NT2/D1 (cell line): ENCODE measurements around the gene KSR1.

Source experiments
- DNase-seq: peaks from one replicate; pipeline ENCODE4 v3.0.0-alpha.2; 2011; ENCODE audit warnings: low read depth, low spot score
- H3K27me3 ChIP-seq: 2 replicates; pipeline ENCODE4 v1.6.0; 2011; ENCODE audit warnings: mild to moderate bottlenecking; ENCODE audit not compliant: insufficient read length, insufficient read depth
- H3K36me3 ChIP-seq: 2 replicates; pipeline ENCODE4 v1.6.1; 2011; ENCODE audit warnings: mild to moderate bottlenecking, low read length, mixed read lengths; ENCODE audit not compliant: insufficient read depth, insufficient read length
- H3K4me1 ChIP-seq: 2 replicates; pipeline ENCODE4 v1.5.1; 2011; ENCODE audit not compliant: insufficient read depth, insufficient read length
- H3K4me3 ChIP-seq: 2 replicates; pipeline ENCODE4 v1.5.1; 2011; ENCODE audit warnings: low read depth; ENCODE audit not compliant: insufficient read length
- H3K9ac ChIP-seq: 2 replicates; pipeline ENCODE4 v1.6.0; 2011; ENCODE audit warnings: low read depth; ENCODE audit not compliant: insufficient read length
- H3K9me3 ChIP-seq: 2 replicates; pipeline ENCODE4 v1.5.1; 2011; ENCODE audit warnings: mild to moderate bottlenecking, low read length; ENCODE audit not compliant: insufficient read depth
- SUZ12 ChIP-seq: IDR thresholded peaks from 2 replicates; pipeline ENCODE4 v1.6.1; 2011; ENCODE audit not compliant: insufficient read length, insufficient read depth; ENCODE audit errors: extremely low read depth
- YY1 ChIP-seq: IDR thresholded peaks from 2 replicates; pipeline ENCODE4 v1.6.1; 2011; ENCODE audit not compliant: insufficient read length, insufficient read depth
- ZNF274 ChIP-seq: IDR thresholded peaks from 2 replicates; pipeline ENCODE4 v1.6.1; 2011; ENCODE audit warnings: mild to moderate bottlenecking, low read depth, low read length

Gene KSR1

GRCh38 chr17:27450416-27450815 is 5.8 kb upstream of the KSR1 start:
- no peak overlapping the region for H3K4me3 ChIP-seq
- no peaks in the 10 kb centered on the region for H3K9me3 ChIP-seq
- no peak for TF ChIP-seq SUZ12
- TF ChIP-seq ZNF274, result no peak
- no peak for TF ChIP-seq YY1
- no peak for DNase-seq
- H3K9ac ChIP-seq, result no peak overlapping the region
- peaks cover 12% of the 10 kb centered on the region for H3K27me3 ChIP-seq
- no peaks in the 10 kb centered on the region for H3K36me3 ChIP-seq
- no peaks in the 10 kb centered on the region for H3K4me1 ChIP-seq

- peaks cover 15% of the 10 kb centered on the region for H3K27me3 ChIP-seq
- H3K4me1 ChIP-seq, result no peaks in the 10 kb centered on the region
- no peaks in the 10 kb centered on the region for H3K9me3 ChIP-seq
- TF ChIP-seq SUZ12 (no peak), YY1 (no peak), ZNF274 (no peak)
- no peaks in the 10 kb centered on the region for H3K36me3 ChIP-seq
- no peak overlapping the region for H3K4me3 ChIP-seq
- H3K9ac ChIP-seq, result no peak overlapping the region
- no peak for DNase-seq
Observed at GRCh38 chr17:27451906-27452305, 4.3 kb upstream of the KSR1 start.

- no peaks in the 10 kb centered on the region for H3K4me1 ChIP-seq
- no peak for DNase-seq
- no peaks in the 10 kb centered on the region for H3K9me3 ChIP-seq
- H3K9ac ChIP-seq, result no peak overlapping the region
- H3K36me3 ChIP-seq, result no peaks in the 10 kb centered on the region
- TF ChIP-seq ZNF274, result no peak
- TF ChIP-seq SUZ12, result no peak
- no peak for TF ChIP-seq YY1
- no peak overlapping the region for H3K4me3 ChIP-seq
- H3K27me3 ChIP-seq, result peaks cover 24% of the 10 kb centered on the region
Observed at GRCh38 chr17:27452828-27453227, 3.4 kb upstream of the KSR1 start.

GRCh38 chr17:27453471-27453870 is 2.8 kb upstream of the KSR1 start:
- Histone ChIP-seq H3K4me1 (peaks cover 3% of the 10 kb centered on the region), H3K27me3 (peaks cover 25% of the 10 kb centered on the region), H3K4me3 (no peak overlapping the region), H3K36me3 (no peaks in the 10 kb centered on the region), H3K9me3 (no peaks in the 10 kb centered on the region), H3K9ac (no peak overlapping the region)
- no peak for TF ChIP-seq YY1
- TF ChIP-seq ZNF274, result no peak
- no peak for TF ChIP-seq SUZ12
- DNase-seq, result no peak

GRCh38 chr17:27454089-27454488 is 2.2 kb upstream of the KSR1 start:
- H3K27me3 ChIP-seq, result peaks cover 25% of the 10 kb centered on the region
- no peaks in the 10 kb centered on the region for H3K36me3 ChIP-seq
- no peak overlapping the region for H3K4me3 ChIP-seq
- peaks cover 3% of the 10 kb centered on the region for H3K4me1 ChIP-seq
- TF ChIP-seq ZNF274 (no peak), SUZ12 (no peak)
- H3K9ac ChIP-seq, result no peak overlapping the region
- H3K9me3 ChIP-seq, result no peaks in the 10 kb centered on the region
- DNase-seq, result no peak

DNA sequence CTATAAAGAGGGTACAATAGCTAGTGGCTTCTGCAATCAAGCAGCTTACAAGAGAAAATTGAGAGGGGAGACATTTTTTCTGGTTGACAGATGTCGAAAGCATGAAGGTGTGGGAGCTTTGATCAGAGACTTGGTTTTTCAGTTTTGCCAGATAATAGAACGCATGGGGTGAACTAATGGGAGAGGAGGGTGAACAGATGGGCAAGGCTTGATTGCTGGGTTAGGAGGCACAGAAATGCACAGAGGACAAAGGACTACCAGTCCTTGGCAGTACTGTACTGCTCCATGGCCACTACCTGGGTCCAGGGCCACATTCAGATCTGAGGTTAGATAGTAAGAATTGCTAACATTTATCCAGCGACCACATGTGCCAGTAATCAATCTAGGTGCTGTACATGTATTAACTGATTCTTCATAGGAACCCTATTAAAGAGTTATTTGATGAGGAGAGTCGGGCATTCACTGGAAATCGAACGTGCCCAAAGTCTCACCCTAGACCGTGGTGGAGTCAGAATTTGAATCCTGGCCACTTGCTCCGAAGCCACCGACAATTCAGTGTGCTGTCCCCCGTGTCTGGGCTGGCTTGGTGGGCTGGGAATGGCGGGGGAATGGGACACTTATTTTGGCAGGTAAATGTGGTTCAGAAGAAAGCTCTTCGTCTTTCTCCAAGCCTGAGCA is 873 bp upstream of the KSR1 start:
- TF ChIP-seq YY1, result no peak
- Histone ChIP-seq H3K27me3 (peaks cover 25% of the 10 kb centered on the region), H3K9ac (peak overlapping the region; percentile 72)

GRCh38 chr17:27456681-27457359 is 572 bp downstream of the KSR1 start:
- no peaks in the 10 kb centered on the region for H3K9me3 ChIP-seq
- peaks cover 25% of the 10 kb centered on the region for H3K27me3 ChIP-seq
- H3K4me3 ChIP-seq, result peak overlapping the region; percentile 70
- TF ChIP-seq ZNF274 (no peak), YY1 (no peak), SUZ12 (no peak)
- peaks cover 12% of the 10 kb centered on the region for H3K36me3 ChIP-seq
- H3K9ac ChIP-seq, result peak overlapping the region; percentile 76
- peaks cover 14% of the 10 kb centered on the region for H3K4me1 ChIP-seq
- DNase-seq, result no peak

More for the DNA sequence above, 873 bp upstream of the KSR1 start:
- H3K4me1 ChIP-seq, result peaks cover 13% of the 10 kb centered on the region
- no peak for DNase-seq
- peak overlapping the region; percentile 70 for H3K4me3 ChIP-seq
- H3K36me3 ChIP-seq, result peaks cover 12% of the 10 kb centered on the region
- no peaks in the 10 kb centered on the region for H3K9me3 ChIP-seq
